Neural crest cell (in vitro differentiated cells): ENCODE data around the gene B4GALT2. TPM values are rescaled to one million over a fixed set of nuclear protein-coding genes. Genes with fewer than 3 reads are reported as not detected.

Experiments used
- DNase-seq: peaks from one replicate; pipeline ENCODE4 v3.0.0; 2021; ENCODE audit warnings: low read depth, mixed read lengths, low spot score
- H3K27ac Mint-ChIP-seq: one replicate; pipeline ENCODE4 v1.8.0; 2021; ENCODE audit warnings: mild to moderate bottlenecking, mixed read lengths; ENCODE audit not compliant: unreplicated experiment
- H3K27me3 Mint-ChIP-seq: 2 replicates; pipeline ENCODE4 v1.8.0; 2021; ENCODE audit warnings: low read depth, mild to moderate bottlenecking, mixed read lengths
- H3K36me3 Mint-ChIP-seq: 2 replicates; pipeline ENCODE4 v1.8.0; 2021; ENCODE audit warnings: low read depth, mild to moderate bottlenecking, mixed read lengths
- H3K4me1 Mint-ChIP-seq: 2 replicates; pipeline ENCODE4 v1.8.0; 2021; ENCODE audit warnings: mixed read lengths
- H3K4me3 Mint-ChIP-seq: one replicate; pipeline ENCODE4 v1.8.0; 2021; ENCODE audit warnings: mild to moderate bottlenecking, mixed read lengths
- H3K9me3 Mint-ChIP-seq: 2 replicates; pipeline ENCODE4 v1.8.0; 2021; ENCODE audit warnings: mixed read lengths
- total RNA-seq: library from RNA; stranded (reverse); gene quantifications from 2 replicates; pipeline ENCODE4 v1.2.1, GENCODE V29; 2021
- TF ChIP-seq, protein P1 (sequence below): fragments of 200-600 bp; sonication (generic); conservative IDR thresholded peaks from 2 replicates; pipeline ENCODE4 v1.5.0; 2021; ENCODE audit warnings: antibody characterized with exemption, mild to moderate bottlenecking

B4GALT2 gene
- total RNA-seq, 1 donor from 2014 or later = 88.7 TPM

DNA sequence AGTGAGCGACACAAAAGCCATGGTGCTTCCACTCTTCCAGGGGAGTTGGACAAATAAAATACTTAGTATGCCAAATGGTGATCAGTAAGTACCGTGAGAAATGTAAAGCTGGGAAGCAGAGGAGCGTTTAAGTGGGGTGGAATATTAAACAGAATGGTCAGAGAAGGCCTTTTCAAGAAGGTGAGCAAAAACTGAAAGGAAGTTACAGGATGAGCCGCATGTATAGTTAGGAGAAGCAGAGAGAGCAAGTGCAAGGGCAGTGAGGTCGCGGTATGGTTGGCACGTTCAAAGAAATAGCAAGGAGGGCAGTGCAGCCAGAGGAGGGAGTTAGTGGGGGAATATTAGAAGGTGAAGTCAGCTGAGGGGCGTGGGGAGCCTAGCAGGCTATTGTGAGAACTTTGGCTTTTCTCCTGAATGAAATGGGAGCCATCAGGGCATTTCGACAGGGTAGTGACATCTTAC, 5.0 kb upstream of the B4GALT2 start:
- peaks cover 11% of the 10 kb centered on the region for H3K36me3 Mint-ChIP-seq
- peak overlapping the region; percentile 93 for H3K4me3 Mint-ChIP-seq
- DNase-seq = no peak
- peaks cover 63% of the 10 kb centered on the region for H3K4me1 Mint-ChIP-seq
- no peaks in the 10 kb centered on the region for H3K9me3 Mint-ChIP-seq
- H3K27ac Mint-ChIP-seq = peak overlapping the region; percentile 93
- TF ChIP-seq, protein P1, sequence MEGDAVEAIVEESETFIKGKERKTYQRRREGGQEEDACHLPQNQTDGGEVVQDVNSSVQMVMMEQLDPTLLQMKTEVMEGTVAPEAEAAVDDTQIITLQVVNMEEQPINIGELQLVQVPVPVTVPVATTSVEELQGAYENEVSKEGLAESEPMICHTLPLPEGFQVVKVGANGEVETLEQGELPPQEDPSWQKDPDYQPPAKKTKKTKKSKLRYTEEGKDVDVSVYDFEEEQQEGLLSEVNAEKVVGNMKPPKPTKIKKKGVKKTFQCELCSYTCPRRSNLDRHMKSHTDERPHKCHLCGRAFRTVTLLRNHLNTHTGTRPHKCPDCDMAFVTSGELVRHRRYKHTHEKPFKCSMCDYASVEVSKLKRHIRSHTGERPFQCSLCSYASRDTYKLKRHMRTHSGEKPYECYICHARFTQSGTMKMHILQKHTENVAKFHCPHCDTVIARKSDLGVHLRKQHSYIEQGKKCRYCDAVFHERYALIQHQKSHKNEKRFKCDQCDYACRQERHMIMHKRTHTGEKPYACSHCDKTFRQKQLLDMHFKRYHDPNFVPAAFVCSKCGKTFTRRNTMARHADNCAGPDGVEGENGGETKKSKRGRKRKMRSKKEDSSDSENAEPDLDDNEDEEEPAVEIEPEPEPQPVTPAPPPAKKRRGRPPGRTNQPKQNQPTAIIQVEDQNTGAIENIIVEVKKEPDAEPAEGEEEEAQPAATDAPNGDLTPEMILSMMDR = no peak
- no peaks in the 10 kb centered on the region for H3K27me3 Mint-ChIP-seq

DNA sequence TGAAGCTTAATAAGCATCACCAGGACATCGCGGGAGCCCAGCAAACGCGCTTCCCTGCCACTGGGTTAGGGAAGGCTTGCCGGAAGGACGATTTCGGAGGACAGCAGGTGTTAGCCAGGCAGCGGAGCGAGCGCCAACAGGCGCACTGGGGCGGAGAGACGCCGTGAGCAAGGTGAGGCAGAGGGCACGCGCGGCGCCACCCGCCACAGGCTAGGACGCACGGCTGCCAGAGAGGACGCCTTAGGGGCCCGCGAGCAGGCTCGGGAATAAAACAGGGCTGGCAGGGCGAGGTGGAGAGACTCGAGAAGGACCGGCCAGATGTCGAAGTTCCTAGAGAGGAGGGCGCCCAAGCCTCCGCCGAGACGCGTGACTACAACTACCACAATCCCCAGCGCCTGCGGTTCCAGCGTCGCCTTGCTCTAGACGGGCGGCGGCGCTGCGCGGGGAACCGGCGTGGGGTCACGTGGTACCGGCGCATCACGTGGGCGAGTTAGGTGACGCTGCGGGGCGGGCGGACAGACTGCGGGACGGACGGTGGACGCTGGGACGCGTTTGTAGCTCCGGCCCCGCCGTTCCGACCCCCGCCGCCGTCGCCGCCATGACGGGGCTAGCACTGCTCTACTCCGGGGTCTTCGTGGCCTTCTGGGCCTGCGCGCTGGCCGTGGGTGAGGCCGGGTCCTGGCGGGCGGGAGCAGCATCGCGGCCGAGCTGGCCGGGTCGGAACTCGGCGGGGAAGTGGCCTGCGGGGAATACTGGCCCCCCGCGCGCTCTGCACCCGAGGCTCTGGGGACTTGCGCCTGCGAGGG, 4.4 kb upstream of the B4GALT2 start, which contains the start of gene ATP6V0B:
TSS of gene ATP6V0B (plus strand) at position 518 of the 806 bp plus-strand sequence. CDS start at position 599, 81 bp downstream.
- Mint-ChIP-seq H3K27ac (peak within 1 kb of the TSS; percentile 93), H3K4me3 (peak within 1 kb of the TSS; percentile 93), H3K36me3 (peaks cover 11% of the 10 kb centered on the region), H3K4me1 (peaks cover 58% of the 10 kb centered on the region), H3K27me3 (no peaks in the 10 kb centered on the region), H3K9me3 (no peaks in the 10 kb centered on the region)
- TF ChIP-seq, protein P1 = peak; percentile 45
- peak; percentile 94 for DNase-seq

DNA sequence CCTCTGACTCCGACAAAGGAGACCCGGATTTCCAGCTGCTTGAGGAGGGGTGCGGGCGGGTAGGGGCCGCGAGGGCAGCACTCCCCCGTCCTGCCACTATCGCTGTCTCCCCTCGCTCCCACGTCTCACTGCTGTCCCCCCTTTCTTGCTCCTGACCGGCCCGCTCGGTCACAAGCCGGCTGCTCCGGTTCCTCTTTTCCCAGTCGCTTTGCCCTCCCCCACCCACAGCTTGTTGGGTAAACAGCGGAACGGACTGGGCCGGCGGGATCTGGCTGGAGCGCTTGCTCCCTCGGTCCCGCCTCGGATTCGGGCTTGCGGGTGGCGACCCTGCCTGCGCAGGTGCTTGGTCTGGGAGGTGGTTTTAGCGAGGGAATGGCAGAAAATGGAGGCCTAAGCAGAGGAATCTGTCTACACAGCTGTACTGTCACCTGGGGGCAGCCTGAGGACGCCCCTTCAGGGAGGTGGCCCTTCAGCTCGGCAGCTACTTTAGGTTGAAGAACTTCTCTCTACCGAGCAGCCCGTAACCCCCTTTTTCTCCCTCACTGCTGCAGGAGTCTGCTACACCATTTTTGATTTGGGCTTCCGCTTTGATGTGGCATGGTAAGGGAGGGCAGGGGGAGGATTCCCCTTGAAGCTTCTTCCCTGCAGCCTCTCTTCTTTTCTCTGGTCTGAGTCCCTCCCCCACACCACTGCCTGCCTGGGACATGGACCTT, 3.6 kb upstream of the B4GALT2 start:
- H3K4me1 Mint-ChIP-seq = peaks cover 58% of the 10 kb centered on the region
- H3K27me3 Mint-ChIP-seq = no peaks in the 10 kb centered on the region
- TF ChIP-seq, protein P1 = no peak
- H3K4me3 Mint-ChIP-seq = peak overlapping the region; percentile 93
- peaks cover 11% of the 10 kb centered on the region for H3K36me3 Mint-ChIP-seq
- no peaks in the 10 kb centered on the region for H3K9me3 Mint-ChIP-seq
- H3K27ac Mint-ChIP-seq = peak overlapping the region; percentile 84
- DNase-seq = no peak

DNA sequence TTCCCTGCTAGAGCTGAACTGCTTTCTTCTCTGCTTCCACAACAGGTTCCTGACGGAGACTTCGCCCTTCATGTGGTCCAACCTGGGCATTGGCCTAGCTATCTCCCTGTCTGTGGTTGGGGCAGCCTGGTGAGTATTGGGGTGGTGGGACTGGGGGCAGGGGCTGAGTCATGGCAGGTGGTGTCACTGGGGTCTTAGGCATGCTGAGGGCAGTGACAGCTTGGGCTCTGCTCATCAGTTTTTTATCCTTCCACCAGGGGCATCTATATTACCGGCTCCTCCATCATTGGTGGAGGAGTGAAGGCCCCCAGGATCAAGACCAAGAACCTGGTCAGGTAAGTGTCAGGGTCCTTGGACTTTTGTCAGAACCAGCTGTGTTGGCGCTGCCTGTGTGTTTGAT, 3.0 kb upstream of the B4GALT2 start:
- TF ChIP-seq, protein P1 = no peak
- Mint-ChIP-seq H3K9me3 (no peaks in the 10 kb centered on the region), H3K4me3 (peak overlapping the region; percentile 93), H3K27ac (peak overlapping the region; percentile 84), H3K36me3 (peaks cover 14% of the 10 kb centered on the region), H3K4me1 (peaks cover 57% of the 10 kb centered on the region), H3K27me3 (no peaks in the 10 kb centered on the region)
- DNase-seq = no peak

DNA sequence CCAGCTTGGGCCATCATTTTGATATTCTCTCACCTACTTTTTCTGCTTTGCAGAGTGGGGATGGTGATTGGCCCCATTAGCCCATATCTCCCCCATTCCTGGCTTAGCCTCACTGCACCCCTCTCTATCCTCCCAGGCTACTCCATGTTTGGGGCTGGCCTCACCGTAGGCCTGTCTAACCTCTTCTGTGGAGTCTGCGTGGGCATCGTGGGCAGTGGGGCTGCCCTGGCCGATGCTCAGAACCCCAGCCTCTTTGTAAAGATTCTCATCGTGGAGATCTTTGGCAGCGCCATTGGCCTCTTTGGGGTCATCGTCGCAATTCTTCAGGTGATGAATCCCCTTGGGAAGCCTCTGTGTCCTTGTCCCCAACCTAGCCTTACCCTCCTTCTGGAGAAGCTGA, 2.1 kb upstream of the B4GALT2 start:
- H3K4me3 Mint-ChIP-seq = peak overlapping the region; percentile 93
- H3K9me3 Mint-ChIP-seq = no peaks in the 10 kb centered on the region
- DNase-seq = no peak
- H3K36me3 Mint-ChIP-seq = peaks cover 14% of the 10 kb centered on the region
- peaks cover 57% of the 10 kb centered on the region for H3K4me1 Mint-ChIP-seq
- no peaks in the 10 kb centered on the region for H3K27me3 Mint-ChIP-seq
- TF ChIP-seq, protein P1 = no peak
- no peak overlapping the region for H3K27ac Mint-ChIP-seq
